K562 (cell line): Measurements from ENCODE around the gene BRAT1. TPM values are rescaled to one million over a fixed set of nuclear protein-coding genes. Genes with fewer than 3 reads are reported as not detected.
A peak's percentile ranks its signal among the peaks of the same experiment; 100 is the strongest.

Source experiments
- ATF1 ChIP-seq, 2 experiments: fragments of 450-650 bp in 1 of 2; IDR thresholded peaks; 2 replicates each; pipeline ENCODE4 v1.6.1; 2016; ENCODE audit warnings: missing compliant biosample characterization in 1 of 2, missing genetic modification characterization in 1 of 2
- CTCFL ChIP-seq: IDR thresholded peaks from 2 replicates; pipeline ENCODE4 v1.6.1; 2011; ENCODE audit warnings: borderline replicate concordance, low read depth, mild to moderate bottlenecking, moderate library complexity, low read length; ENCODE audit not compliant: insufficient read depth, poor library complexity, severe bottlenecking
- E2F3 ChIP-seq: fragments of 250-450 bp; sonication (Bioruptor Pico); IDR thresholded peaks from 2 replicates; pipeline ENCODE4 v1.4.0; 2020; ENCODE audit warnings: mild to moderate bottlenecking
- ELF1 ChIP-seq: fragments of 200-800 bp; sonication (Bioruptor generic); IDR thresholded peaks from 2 replicates; pipeline ENCODE4 v1.6.1; 2016; ENCODE audit warnings: missing genetic modification characterization, missing compliant biosample characterization
- ETV1 ChIP-seq: fragments of 450-650 bp; conservative IDR thresholded peaks from 2 replicates; pipeline ENCODE4 v1.6.1; 2016; ENCODE audit warnings: missing genetic modification characterization, control low read depth, low read depth, missing compliant biosample characterization
- FIP1L1 ChIP-seq: fragments of 200-400 bp; formaldehyde crosslinking; IDR thresholded peaks from 2 replicates; pipeline ENCODE4 v1.6.1; 2018; ENCODE audit warnings: mild to moderate bottlenecking, low read depth, low read length; ENCODE audit not compliant: poor library complexity, severe bottlenecking
- GTF3C2 ChIP-seq: IDR thresholded peaks from 3 replicates; pipeline ENCODE4 v1.6.1; 2011; ENCODE audit warnings: borderline replicate concordance, mild to moderate bottlenecking, moderate library complexity; ENCODE audit not compliant: insufficient read length; ENCODE audit errors: extremely low read depth
- HOXB6 ChIP-seq: fragments of 250-450 bp; sonication (Bioruptor Pico); IDR thresholded peaks from 2 replicates; pipeline ENCODE4 v1.5.1; 2022; ENCODE audit warnings: mild to moderate bottlenecking, borderline replicate concordance
- JUNB ChIP-seq: fragments of 450-650 bp; formaldehyde crosslinking; conservative IDR thresholded peaks from 2 replicates; pipeline ENCODE4 v1.4.0; 2020; ENCODE audit warnings: mild to moderate bottlenecking
- SIN3A ChIP-seq, 2 experiments: fragments of 150-350 bp in 1 of 2; IDR thresholded peaks; 2 replicates each; pipeline ENCODE4 v1.6.1; 2011 to 2016; ENCODE audit warnings: borderline replicate concordance in 2 of 2, low read depth in 2 of 2, low read length in 2 of 2, mild to moderate bottlenecking in 2 of 2, moderate library complexity in 2 of 2; ENCODE audit not compliant: control insufficient read depth in 1 of 2
- SIX5 ChIP-seq, 2 experiments: IDR thresholded peaks; 2 replicates each; pipeline ENCODE4 v1.6.1; 2011; ENCODE audit warnings: low read length in 2 of 2, borderline replicate concordance in 1 of 2, low read depth in 1 of 2, mild to moderate bottlenecking in 1 of 2, moderate library complexity in 1 of 2; ENCODE audit not compliant: insufficient read depth in 1 of 2
- YY1 ChIP-seq, 3 experiments: IDR thresholded peaks; 2 replicates each; pipeline ENCODE4 v1.6.1; 2011; ENCODE audit warnings: low read length in 2 of 3, mild to moderate bottlenecking in 2 of 3, moderate library complexity in 2 of 3, borderline replicate concordance in 1 of 3, control low read depth in 1 of 3, low read depth in 1 of 3; ENCODE audit not compliant: insufficient read depth in 3 of 3, insufficient replicate concordance in 2 of 3, control insufficient read depth in 1 of 3, insufficient read length in 1 of 3; ENCODE audit errors: extremely low read depth in 1 of 3
- ZFP1 ChIP-seq: fragments of 450-650 bp; formaldehyde crosslinking; IDR thresholded peaks from 2 replicates; pipeline ENCODE4 v1.4.0; 2020; ENCODE audit warnings: mild to moderate bottlenecking, mixed read lengths
- polyA plus RNA-seq, 8 experiments: library from polyadenylated mRNA; depleted of rRNA in 4 of 8; stranded (reverse) in 5 of 8; unstranded in 3 of 8; fragments of >200 nt; fragmentation: Nextera tagmentation in 2 of 8; fragmentation: Illumina TruSeq in 1 of 8; extraction: Ambion mirVana in 2 of 8; extraction: Trizol in 1 of 8; gene quantifications; 2 replicates each; pipeline versions ENCODE4 v1.2.1 to v1.2.3, GENCODE V29; 2011 to 2014; ENCODE audit warnings: inconsistent platforms in 1 of 8, missing spikeins in 1 of 8
- total RNA-seq, 7 experiments: library from RNA; depleted of rRNA in 6 of 7; stranded (reverse); fragments of >200 nt in 6 of 7; fragmentation: Illumina TruSeq in 2 of 7; extraction: Trizol in 2 of 7; gene quantifications; 2 replicates each; pipeline versions ENCODE4 v1.2.1 to v1.2.3, GENCODE V29; 2011 to 2021; ENCODE audit warnings: low replicate concordance in 1 of 7
- TF ChIP-seq, protein P1 (sequence below): fragments of 200-800 bp; sonication (Bioruptor generic); IDR thresholded peaks from 2 replicates; pipeline ENCODE4 v1.6.1; 2017; ENCODE audit warnings: missing genetic modification characterization, missing compliant biosample characterization
- TF ChIP-seq, protein P2 (sequence below), 2 experiments: fragments of 450-650 bp in 1 of 2; sonication (generic) in 1 of 2; formaldehyde crosslinking in 1 of 2; IDR thresholded peaks in 1 of 2; conservative IDR thresholded peaks in 1 of 2; 2 replicates each; pipeline versions ENCODE4 v1.6.1 to v1.8.1; 2016 to 2023; ENCODE audit warnings: mild to moderate bottlenecking in 2 of 2, moderate library complexity in 2 of 2, inconsistent platforms in 1 of 2, missing genetic modification reagents in 1 of 2

BRAT1 gene
- total and polyA plus RNA-seq, 9 of the 15 experiments (the other 6 are each of a cell fraction or from before 2014, with no cell fraction given), result 0.13 to 49.6 (median 10.5) TPM

DNA sequence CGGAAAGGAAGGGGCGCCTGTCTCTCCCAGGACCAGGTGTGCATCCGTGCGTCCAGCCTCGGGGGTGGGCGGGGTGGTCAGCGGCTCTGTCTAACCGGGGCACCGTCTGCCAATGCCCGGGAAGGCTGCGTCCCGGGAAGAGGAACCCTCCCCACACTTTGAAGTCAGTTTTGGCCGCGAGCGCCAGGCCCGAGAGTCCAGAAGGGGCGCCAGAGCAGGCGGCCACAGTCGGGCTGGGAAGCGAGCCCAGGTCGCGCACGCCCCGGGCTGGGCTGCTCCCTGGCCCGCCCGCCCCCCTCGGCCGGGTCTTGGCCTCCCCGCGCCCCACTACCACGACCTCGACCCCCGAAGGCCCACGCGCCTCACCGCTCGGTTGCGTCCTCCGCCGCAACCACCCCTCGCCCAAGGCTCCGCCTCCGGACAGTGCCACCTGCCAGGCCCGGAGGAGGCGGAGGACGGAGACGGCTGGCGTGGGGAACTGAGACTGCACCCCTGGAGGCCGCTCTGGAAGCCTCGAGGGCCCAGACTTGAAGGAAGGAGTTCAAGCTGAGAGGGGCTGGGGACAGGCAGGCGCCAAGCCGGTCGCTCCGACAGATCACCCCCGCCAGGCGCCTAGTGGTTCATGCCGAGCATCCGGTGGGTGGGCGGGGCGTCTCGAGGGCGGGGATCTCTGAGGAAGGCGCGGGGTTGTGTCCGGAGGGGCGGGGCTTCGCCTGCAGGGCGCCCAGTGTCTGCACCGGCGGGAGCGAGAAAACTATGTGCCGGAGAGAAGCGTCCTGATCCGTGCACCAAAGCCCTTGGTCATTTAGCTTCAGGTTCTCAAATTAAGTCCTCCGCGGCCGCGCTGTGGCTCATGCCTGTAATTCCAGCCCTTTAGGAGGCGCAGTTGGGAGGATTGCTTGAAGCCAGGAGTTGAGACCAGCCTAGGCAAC, at the start of gene BRAT1 (continued):
- TF ChIP-seq GTF3C2 (no peak), JUNB (CRISPR knock-in tag) (no peak), ATF1 (CRISPR knock-in tag; IDR thresholded peaks at IDR 0.05) (no peak), ATF1 (tag; IDR thresholded peaks at IDR 0.05) (no peak; the same call in 1 of the 2 replicates), ELF1 (no peak), HOXB6 (no peak), YY1 (IDR thresholded peaks at IDR 0.05; ENCODE audit: borderline replicate concordance in 1 of 3, control insufficient read depth in 1 of 3, extremely low read depth in 1 of 3, insufficient read depth in 3 of 3, insufficient read length in 1 of 3, insufficient replicate concordance in 2 of 3, low read depth in 1 of 3, low read length in 2 of 3) (peak in 2 of 3 experiments; percentile 48 to 49), FIP1L1 (peak; percentile 87), ZFP1 (CRISPR knock-in tag) (no peak), SIX5 (IDR thresholded peaks at IDR 0.05; ENCODE audit: borderline replicate concordance in 1 of 2, insufficient read depth in 1 of 2, low read depth in 1 of 2, low read length in 2 of 2) (no peak), ETV1 (tag) (peak; percentile 94), CTCFL (peak; percentile 95), SIN3A (IDR thresholded peaks at IDR 0.05; ENCODE audit: borderline replicate concordance in 2 of 2, control insufficient read depth in 1 of 2, low read depth in 2 of 2, low read length in 2 of 2) (peak; percentile 49 to 82; a peak in 2 of 4 replicates), E2F3 (0 out of 2 replicates have a peak, but pooled peaks have one; percentile 10)
- TF ChIP-seq, protein P1, sequence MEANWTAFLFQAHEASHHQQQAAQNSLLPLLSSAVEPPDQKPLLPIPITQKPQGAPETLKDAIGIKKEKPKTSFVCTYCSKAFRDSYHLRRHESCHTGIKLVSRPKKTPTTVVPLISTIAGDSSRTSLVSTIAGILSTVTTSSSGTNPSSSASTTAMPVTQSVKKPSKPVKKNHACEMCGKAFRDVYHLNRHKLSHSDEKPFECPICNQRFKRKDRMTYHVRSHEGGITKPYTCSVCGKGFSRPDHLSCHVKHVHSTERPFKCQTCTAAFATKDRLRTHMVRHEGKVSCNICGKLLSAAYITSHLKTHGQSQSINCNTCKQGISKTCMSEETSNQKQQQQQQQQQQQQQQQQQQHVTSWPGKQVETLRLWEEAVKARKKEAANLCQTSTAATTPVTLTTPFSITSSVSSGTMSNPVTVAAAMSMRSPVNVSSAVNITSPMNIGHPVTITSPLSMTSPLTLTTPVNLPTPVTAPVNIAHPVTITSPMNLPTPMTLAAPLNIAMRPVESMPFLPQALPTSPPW, result peak; percentile 78
- TF ChIP-seq, protein P2, sequence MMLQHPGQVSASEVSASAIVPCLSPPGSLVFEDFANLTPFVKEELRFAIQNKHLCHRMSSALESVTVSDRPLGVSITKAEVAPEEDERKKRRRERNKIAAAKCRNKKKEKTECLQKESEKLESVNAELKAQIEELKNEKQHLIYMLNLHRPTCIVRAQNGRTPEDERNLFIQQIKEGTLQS (IDR thresholded peaks at IDR 0.05), result no peak
- TF ChIP-seq, protein P2 (CRISPR knock-in tag; conservative IDR thresholded peaks at IDR 0.05), result no peak
